KMS-11 (cell line): ENCODE measurements around the gene EVA1B.

Experiments
- H2AFZ ChIP-seq: fragments of 200-600 bp; sonication (generic); 2 replicates; pipeline ENCODE4 v1.6.1; 2016; ENCODE audit warnings: antibody characterized with exemption, mixed run types, low read depth
- H3K27ac ChIP-seq: fragments of 200-600 bp; sonication (generic); 2 replicates; pipeline ENCODE4 v1.6.1; 2016; ENCODE audit warnings: mild to moderate bottlenecking, mixed run types
- H3K27me3 ChIP-seq: fragments of 200-600 bp; sonication (generic); 2 replicates; pipeline ENCODE4 v1.6.1; 2017; ENCODE audit warnings: mild to moderate bottlenecking, low read depth, mixed run types, moderate library complexity; ENCODE audit not compliant: insufficient read depth
- H3K36me3 ChIP-seq: fragments of 200-600 bp; sonication (generic); 2 replicates; pipeline ENCODE4 v1.6.1; 2017; ENCODE audit warnings: mild to moderate bottlenecking, mixed run types; ENCODE audit not compliant: insufficient read depth
- H3K4me1 ChIP-seq: fragments of 200-600 bp; sonication (generic); 2 replicates; pipeline ENCODE4 v1.6.1; 2016; ENCODE audit warnings: mild to moderate bottlenecking, low read depth, mixed run types; ENCODE audit not compliant: poor library complexity, severe bottlenecking
- H3K4me2 ChIP-seq: fragments of 200-600 bp; sonication (generic); 2 replicates; pipeline ENCODE4 v1.7.0; 2016; ENCODE audit warnings: mild to moderate bottlenecking, mixed run types
- H3K4me3 ChIP-seq: fragments of 200-600 bp; sonication (generic); IDR thresholded peaks from 2 replicates; pipeline ENCODE4 v1.6.1; 2017; ENCODE audit warnings: low read depth, low read length, mixed read lengths; ENCODE audit not compliant: insufficient read depth
- H3K79me2 ChIP-seq: fragments of 200-600 bp; sonication (generic); 2 replicates; pipeline ENCODE4 v1.6.1; 2016; ENCODE audit warnings: low read depth, mixed run types; ENCODE audit not compliant: insufficient read depth
- H3K9ac ChIP-seq: fragments of 200-600 bp; sonication (generic); 2 replicates; pipeline ENCODE4 v1.6.1; 2016; ENCODE audit warnings: mild to moderate bottlenecking, mixed run types
- H4K20me1 ChIP-seq: fragments of 200-600 bp; sonication (generic); 2 replicates; pipeline ENCODE4 v1.6.1; 2016; ENCODE audit warnings: mild to moderate bottlenecking, mixed run types; ENCODE audit not compliant: insufficient read depth
- TF ChIP-seq, protein P1 (sequence below): fragments of 200-600 bp; sonication (generic); conservative IDR thresholded peaks from 2 replicates; pipeline ENCODE4 v1.6.1; 2017; ENCODE audit warnings: low read depth, mild to moderate bottlenecking, antibody characterized with exemption, low read length, moderate library complexity, mixed read lengths

EVA1B gene

DNA sequence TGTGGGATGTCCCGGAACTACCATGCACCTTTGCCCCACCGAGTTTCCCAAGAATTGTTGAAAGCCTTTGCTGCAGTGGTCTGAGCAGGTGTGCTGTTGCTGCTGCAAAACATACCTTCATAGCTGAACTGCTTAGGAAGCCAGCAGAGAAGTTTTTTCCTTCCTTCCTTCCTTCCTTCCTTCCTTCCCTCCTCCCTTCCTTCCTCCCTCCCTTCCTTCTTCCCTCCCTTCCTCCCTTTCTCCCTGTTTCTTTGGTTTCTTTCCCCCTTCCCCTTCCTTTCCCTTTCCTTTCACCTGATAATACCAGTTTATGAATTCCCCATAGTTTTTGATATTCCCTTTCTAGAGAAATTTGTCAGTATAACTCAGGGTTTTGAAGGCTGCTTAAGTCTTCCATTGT lies 28.1 kb downstream of the EVA1B start:
- Histone ChIP-seq H4K20me1 (no peaks in the 10 kb centered on the region), H3K36me3 (no peaks in the 10 kb centered on the region; the same call in 1 of the 2 replicates), H3K4me2 (no peak overlapping the region), H3K4me3 (no peak overlapping the region), H3K4me1 (peaks cover 10% of the 10 kb centered on the region), H3K79me2 (no peaks in the 10 kb centered on the region), H3K27me3 (no peaks in the 10 kb centered on the region), H2AFZ (no peak overlapping the region), H3K9ac (no peak overlapping the region), H3K27ac (no peak overlapping the region)
- TF ChIP-seq, protein P1, sequence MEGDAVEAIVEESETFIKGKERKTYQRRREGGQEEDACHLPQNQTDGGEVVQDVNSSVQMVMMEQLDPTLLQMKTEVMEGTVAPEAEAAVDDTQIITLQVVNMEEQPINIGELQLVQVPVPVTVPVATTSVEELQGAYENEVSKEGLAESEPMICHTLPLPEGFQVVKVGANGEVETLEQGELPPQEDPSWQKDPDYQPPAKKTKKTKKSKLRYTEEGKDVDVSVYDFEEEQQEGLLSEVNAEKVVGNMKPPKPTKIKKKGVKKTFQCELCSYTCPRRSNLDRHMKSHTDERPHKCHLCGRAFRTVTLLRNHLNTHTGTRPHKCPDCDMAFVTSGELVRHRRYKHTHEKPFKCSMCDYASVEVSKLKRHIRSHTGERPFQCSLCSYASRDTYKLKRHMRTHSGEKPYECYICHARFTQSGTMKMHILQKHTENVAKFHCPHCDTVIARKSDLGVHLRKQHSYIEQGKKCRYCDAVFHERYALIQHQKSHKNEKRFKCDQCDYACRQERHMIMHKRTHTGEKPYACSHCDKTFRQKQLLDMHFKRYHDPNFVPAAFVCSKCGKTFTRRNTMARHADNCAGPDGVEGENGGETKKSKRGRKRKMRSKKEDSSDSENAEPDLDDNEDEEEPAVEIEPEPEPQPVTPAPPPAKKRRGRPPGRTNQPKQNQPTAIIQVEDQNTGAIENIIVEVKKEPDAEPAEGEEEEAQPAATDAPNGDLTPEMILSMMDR = no peak

DNA sequence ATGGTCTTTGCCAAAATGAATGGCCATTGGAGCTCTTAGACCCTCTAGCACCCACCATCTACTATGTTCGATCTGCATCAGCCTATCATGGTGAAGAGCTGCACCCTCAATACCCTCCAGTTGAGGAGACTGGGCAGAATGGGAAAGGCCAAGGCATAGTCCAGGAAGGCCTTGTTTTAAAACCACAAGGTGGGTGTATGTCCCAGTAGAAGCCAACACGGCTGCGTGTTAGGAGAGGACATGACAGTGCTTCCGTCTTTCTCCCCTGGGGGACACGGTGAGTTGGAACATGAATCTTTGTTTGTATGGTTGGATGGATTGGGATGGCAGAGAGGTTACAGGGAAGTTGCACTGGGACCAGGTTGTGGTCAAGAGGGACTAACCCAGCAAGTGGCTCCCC lies 35.9 kb downstream of the EVA1B start:
- Histone ChIP-seq H3K9ac (no peak overlapping the region), H4K20me1 (no peaks in the 10 kb centered on the region), H3K79me2 (peaks cover 10% of the 10 kb centered on the region; the same call in 1 of the 2 replicates), H3K27ac (no peak overlapping the region), H2AFZ (no peak overlapping the region), H3K36me3 (peaks cover 12% of the 10 kb centered on the region; the same call in 1 of the 2 replicates), H3K4me2 (no peak overlapping the region), H3K4me3 (no peak overlapping the region), H3K27me3 (no peaks in the 10 kb centered on the region), H3K4me1 (peaks cover 15% of the 10 kb centered on the region)
- TF ChIP-seq, protein P1 = no peak

DNA sequence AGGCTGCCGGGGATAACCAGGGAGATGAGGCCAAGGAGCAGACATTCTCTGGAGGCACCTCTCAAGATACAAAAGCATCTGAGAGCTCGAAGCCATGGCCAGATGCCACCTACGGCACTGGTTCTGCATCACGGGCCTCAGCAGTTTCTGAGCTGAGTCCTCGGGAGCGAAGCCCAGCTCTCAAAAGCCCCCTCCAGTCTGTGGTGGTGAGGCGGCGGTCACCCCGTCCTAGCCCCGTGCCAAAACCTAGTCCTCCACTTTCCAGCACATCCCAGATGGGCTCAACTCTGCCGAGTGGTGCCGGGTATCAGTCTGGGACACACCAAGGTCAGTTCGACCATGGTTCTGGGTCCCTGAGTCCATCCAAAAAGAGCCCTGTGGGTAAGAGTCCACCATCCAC lies 36.6 kb downstream of the EVA1B start:
- Histone ChIP-seq H3K36me3 (peaks cover 12% of the 10 kb centered on the region; the same call in 1 of the 2 replicates), H4K20me1 (no peaks in the 10 kb centered on the region), H3K27ac (no peak overlapping the region), H3K4me1 (peaks cover 15% of the 10 kb centered on the region), H3K4me2 (no peak overlapping the region), H3K9ac (no peak overlapping the region), H3K27me3 (no peaks in the 10 kb centered on the region), H3K4me3 (no peak overlapping the region), H3K79me2 (peaks cover 10% of the 10 kb centered on the region; the same call in 1 of the 2 replicates), H2AFZ (no peak overlapping the region)
- TF ChIP-seq, protein P1 = no peak

DNA sequence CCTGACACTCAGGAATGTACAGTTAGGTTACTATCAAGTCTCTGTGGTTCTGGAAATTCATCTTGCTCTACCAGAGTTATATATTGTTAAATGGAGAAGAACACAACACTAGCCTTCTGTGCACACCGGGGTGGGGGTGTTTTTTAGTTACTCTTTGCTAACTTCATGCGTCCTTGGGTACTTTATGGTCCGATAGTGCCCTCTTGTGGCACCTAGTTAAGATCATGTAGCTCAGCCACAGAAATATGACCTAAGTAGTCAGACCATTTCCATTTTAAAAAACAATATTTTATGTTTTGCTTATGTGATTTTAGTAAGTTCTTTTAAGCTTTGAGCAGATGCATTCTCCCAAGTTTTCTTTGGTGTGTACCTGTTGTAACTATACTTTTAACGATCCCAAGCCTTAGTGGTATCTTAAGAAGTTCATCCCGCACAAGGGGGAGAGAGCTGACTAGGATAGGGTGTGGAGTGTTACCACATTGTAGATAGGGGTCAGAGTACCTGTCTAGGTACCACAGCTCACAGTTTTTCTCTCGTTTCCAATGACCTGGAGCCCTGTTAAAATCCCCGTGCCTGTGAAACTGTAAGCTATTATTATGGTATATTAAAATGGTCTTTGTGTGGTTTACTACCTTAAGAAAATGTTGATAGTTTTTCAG lies 37.9 kb downstream of the EVA1B start:
- Histone ChIP-seq H3K4me1 (peaks cover 15% of the 10 kb centered on the region), H4K20me1 (no peaks in the 10 kb centered on the region), H2AFZ (no peak overlapping the region), H3K79me2 (peaks cover 10% of the 10 kb centered on the region; the same call in 1 of the 2 replicates), H3K27ac (no peak overlapping the region; the same call in 1 of the 2 replicates), H3K9ac (no peak overlapping the region), H3K4me2 (no peak overlapping the region; the same call in 1 of the 2 replicates), H3K27me3 (no peaks in the 10 kb centered on the region), H3K4me3 (no peak overlapping the region), H3K36me3 (peaks cover 12% of the 10 kb centered on the region; the same call in 1 of the 2 replicates)
- TF ChIP-seq, protein P1 = peak; percentile 88
